Ovary (tissue), 9 donors: ENCODE data around the gene VPREB1. TPM values are rescaled to one million over a fixed set of nuclear protein-coding genes. Genes with fewer than 3 reads are reported as not detected.
"Not testable (repeated sequence)": the region's sequence is repeated elsewhere in the genome, so short reads cannot be mapped to it uniquely, and the experiment has no call there.

Experiments
- DNase-seq, 5 donors: peaks; one replicate each; pipeline ENCODE4 v3.0.0-alpha.2; 2019 to 2020
- H3K27ac ChIP-seq, 2 donors: fragments of 200-600 bp; one replicate each; pipeline versions ENCODE4 v1.5.1 to v1.8.0; 2019 to 2022
- H3K27me3 ChIP-seq: fragments of 200-600 bp; one replicate; pipeline ENCODE4 v1.8.0; 2022
- H3K36me3 ChIP-seq: fragments of 200-600 bp; sonication (generic); one replicate; pipeline ENCODE4 v1.5.1; 2019
- H3K4me1 ChIP-seq: one replicate; pipeline ENCODE4 v1.8.1; 2013; ENCODE audit warnings: mild to moderate bottlenecking, moderate library complexity; ENCODE audit not compliant: insufficient read depth
- H3K4me3 ChIP-seq: fragments of 200-600 bp; sonication (generic); one replicate; pipeline ENCODE4 v1.5.1; 2017
- H3K9me3 ChIP-seq, 2 donors: fragments of 200-600 bp in 1 of 2; sonication (generic) in 1 of 2; one replicate each; pipeline versions ENCODE4 v1.5.1 to v1.8.1; 2013 to 2019; ENCODE audit warnings: mild to moderate bottlenecking in 1 of 2, moderate library complexity in 1 of 2
- EP300 ChIP-seq: sonication (generic); formaldehyde crosslinking; IDR thresholded peaks from one replicate; pipeline ENCODE4 v1.6.1; 2017; ENCODE audit warnings: antibody characterized with exemption
- POLR2A ChIP-seq: fragments of 450-650 bp; IDR thresholded peaks from one replicate; pipeline ENCODE4 v1.6.1; 2017; ENCODE audit warnings: antibody characterized with exemption, mild to moderate bottlenecking, moderate library complexity
- WGBS, 3 donors: extraction: QIAGEN DNeasy Blood & Tissue Kit in 1 of 3; methylation state at CpG; one replicate each; pipeline versions ENCODE4 v1.1.5 to v1.1.7; 2013 to 2017; 5-methylcytosine and 5-hydroxymethylcytosine counted together
- intact Hi-C, 4 donors: fragments of 100-400 bp; cut with DNase I; formaldehyde crosslinking; loops; one replicate each; pipeline versions ENCODE4 v1.11.0 to v1.15.1; 2022 to 2023
- polyA plus RNA-seq, 2 donors: library from polyadenylated mRNA; stranded (reverse); fragments of 200-250 nt in 1 of 2; fragments of 350-450 nt in 1 of 2; fragmentation: Illumina TruSeq in 1 of 2; extraction: RNeasy Lipid Tissue Mini Kit (QIAGEN cat#74804) in 1 of 2; gene quantifications; one replicate each; pipeline ENCODE4 v1.2.3, GENCODE V29; 2013 to 2014
- total RNA-seq, 7 donors: library from RNA; depleted of rRNA in 2 of 7; stranded (reverse); fragments of >200 nt in 2 of 7; fragmentation: NEBNext Ultra II Directional in 3 of 7; extraction: Animal tissue kit (Norgen Biotek cat#: 25700) in 3 of 7; gene quantifications; one replicate each; pipeline versions ENCODE4 v1.1.0 to v1.2.4, GENCODE V29; 2016 to 2023
- TF ChIP-seq, protein P1 (sequence below), 3 donors: fragments of 450-650 bp in 2 of 3; fragments of 200-600 bp in 1 of 3; IDR thresholded peaks; one replicate each; pipeline versions ENCODE4 v1.5.1 to v1.8.0; 2016 to 2022; ENCODE audit warnings: antibody characterized with exemption in 3 of 3, mild to moderate bottlenecking in 1 of 3
- donor health status: DM: no; HTN: no; CAD: no; lungs with moderate emphysema.
- donor health status: DM: no; HTN: no; CAD: no.
- donor health status: Bipolar disorder and iron deficiency.
- donor health status: DM: yes; HTN: yes; CAD: no.
- donor health status: DM: no; HTN: no; CAD: no.
- donor health status: DM: yes; HTN: yes; CAD: no.

Gene VPREB1
- total and polyA plus RNA-seq, 9 donors = not detected

DNA sequence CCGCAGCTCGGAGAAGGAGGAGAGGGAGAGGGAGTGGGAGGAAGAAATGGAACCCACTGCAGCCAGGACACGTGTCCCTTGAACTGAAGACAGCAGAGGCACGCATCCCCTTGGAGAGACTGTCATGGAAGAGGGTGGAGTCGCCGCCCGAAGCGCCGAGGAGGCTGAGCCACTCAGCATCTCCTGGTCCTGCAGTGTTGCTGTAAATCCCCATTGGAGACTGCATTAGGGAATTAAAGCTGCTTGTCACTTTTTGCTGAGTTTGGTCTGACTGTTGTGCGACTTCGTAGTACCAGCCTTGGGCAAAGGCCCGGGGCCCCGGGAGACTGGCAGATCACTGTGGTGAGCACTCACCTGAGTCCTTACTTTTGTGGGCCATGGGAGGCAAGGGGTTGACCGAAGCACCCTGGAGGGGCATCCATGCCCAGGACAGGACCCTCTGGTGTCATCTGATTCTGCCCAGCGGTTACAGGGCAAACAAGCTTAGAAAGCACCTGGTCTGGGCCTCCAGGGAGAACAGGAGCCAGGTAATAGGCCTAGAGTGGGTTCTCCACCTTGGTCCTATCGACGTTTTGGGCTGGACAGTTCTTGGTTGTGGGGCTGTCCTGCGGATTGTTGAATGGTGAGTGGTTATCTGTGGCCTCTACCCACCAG is 797 bp downstream of the VPREB1 start:
- H3K36me3 ChIP-seq = no peaks in the 10 kb centered on the region
- no peaks in the 10 kb centered on the region for H3K4me1 ChIP-seq
- no peaks in the 10 kb centered on the region for H3K27me3 ChIP-seq
- no peak overlapping the region for H3K27ac ChIP-seq
- no peaks in the 10 kb centered on the region for H3K9me3 ChIP-seq
- TF ChIP-seq, protein P1, sequence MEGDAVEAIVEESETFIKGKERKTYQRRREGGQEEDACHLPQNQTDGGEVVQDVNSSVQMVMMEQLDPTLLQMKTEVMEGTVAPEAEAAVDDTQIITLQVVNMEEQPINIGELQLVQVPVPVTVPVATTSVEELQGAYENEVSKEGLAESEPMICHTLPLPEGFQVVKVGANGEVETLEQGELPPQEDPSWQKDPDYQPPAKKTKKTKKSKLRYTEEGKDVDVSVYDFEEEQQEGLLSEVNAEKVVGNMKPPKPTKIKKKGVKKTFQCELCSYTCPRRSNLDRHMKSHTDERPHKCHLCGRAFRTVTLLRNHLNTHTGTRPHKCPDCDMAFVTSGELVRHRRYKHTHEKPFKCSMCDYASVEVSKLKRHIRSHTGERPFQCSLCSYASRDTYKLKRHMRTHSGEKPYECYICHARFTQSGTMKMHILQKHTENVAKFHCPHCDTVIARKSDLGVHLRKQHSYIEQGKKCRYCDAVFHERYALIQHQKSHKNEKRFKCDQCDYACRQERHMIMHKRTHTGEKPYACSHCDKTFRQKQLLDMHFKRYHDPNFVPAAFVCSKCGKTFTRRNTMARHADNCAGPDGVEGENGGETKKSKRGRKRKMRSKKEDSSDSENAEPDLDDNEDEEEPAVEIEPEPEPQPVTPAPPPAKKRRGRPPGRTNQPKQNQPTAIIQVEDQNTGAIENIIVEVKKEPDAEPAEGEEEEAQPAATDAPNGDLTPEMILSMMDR (IDR thresholded peaks at IDR 0.05) = no peak
- TF ChIP-seq POLR2A = no peak
- no peak for TF ChIP-seq EP300
- no peak overlapping the region for H3K4me3 ChIP-seq
- DNase-seq = no peak
- intact Hi-C loops = no loop called here
- 74 to 78% (median 75%) methylated on average over 18 of the region's 18 CpGs for WGBS, 3 donors

DNA sequence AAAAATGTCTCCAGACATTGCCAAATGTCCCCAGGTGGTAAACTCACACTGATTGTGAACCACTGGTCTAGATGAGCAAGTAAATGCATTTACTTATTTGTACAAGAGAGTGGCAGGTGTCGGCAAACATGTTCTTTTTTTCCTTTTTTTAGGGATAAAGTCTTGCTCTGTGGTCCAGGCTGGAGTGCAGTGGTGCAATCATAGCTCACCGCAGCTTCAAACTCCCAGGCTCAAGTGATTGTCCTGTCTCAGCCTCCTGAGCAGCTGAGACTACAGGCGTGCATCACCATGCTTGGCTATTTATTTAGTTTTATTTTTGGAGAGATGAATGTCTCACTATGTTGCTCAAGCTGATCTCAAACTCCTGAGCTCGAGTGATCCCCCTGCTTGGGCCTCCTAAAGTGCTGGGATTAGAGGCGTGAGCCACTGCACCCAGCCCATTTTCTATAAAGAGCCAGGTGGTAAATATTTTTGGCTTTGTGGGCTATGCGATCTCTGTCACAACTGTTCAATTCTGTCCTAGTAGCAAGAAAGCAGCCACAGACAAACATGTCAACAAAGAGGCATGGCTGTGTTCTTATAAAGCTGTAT is 1.4 kb downstream of the VPREB1 start:
- Histone ChIP-seq H3K4me3 (no peak overlapping the region), H3K27me3 (no peaks in the 10 kb centered on the region), H3K36me3 (no peaks in the 10 kb centered on the region), H3K4me1 (no peaks in the 10 kb centered on the region), H3K27ac (no peak overlapping the region), H3K9me3 (no peaks in the 10 kb centered on the region)
- TF ChIP-seq EP300 = no peak
- no peak for TF ChIP-seq POLR2A
- 62 to 72% (median 63%) methylated on average over 6 of the region's 6 CpGs for WGBS, 3 donors
- no peak for DNase-seq
- intact Hi-C loops = no loop called here

DNA sequence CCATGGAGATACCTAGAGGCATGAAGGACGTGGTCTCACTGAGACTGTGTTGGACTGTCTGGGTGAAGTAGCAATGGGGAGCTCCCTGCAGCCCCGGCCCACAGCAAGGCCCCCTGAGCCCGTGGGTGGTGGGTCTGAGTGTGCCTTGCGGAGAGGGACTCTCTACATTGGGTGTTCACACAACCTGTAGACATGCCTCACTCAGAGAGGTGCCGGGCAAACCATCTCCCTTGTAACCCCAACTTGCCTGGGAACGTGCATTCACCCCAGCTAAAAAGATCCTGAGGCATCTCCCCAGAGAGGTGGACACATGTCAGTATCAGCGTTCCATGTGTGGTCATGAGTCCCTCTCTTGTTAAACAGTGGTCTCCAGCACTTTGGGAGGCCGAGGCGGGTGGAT is 2.1 kb downstream of the VPREB1 start:
- H3K27me3 ChIP-seq = no peaks in the 10 kb centered on the region
- intact Hi-C loops = no loop called here
- H3K36me3 ChIP-seq = no peaks in the 10 kb centered on the region

DNA sequence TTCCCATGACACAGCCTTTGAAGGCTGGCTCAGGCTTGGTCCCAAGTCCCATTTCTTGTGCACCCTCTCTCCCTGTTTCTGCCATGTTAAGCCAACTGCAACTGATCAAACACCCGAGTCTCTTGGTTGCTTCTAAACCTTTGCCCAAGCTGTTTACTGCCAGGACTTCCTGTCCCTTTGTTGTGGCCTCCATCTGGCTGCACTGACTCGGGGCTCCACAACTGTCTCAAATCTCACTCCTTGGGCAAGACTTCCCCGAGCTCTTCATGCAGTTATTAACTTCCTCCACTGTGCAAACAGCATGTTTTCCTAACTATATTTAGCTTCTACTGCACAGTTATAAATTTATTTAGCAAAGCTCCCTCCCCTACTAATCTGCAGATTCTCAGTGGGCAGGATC is 4.3 kb downstream of the VPREB1 start:
- no peak for DNase-seq
- H3K27ac ChIP-seq = no peak overlapping the region
- intact Hi-C loops = no loop called here
- no peaks in the 10 kb centered on the region for H3K36me3 ChIP-seq
- no peaks in the 10 kb centered on the region for H3K4me1 ChIP-seq
- H3K27me3 ChIP-seq = no peaks in the 10 kb centered on the region
- no peaks in the 10 kb centered on the region for H3K9me3 ChIP-seq
- H3K4me3 ChIP-seq = no peak overlapping the region
- 16 to 36% (median 29%) methylated on average over 3 of the region's 3 CpGs for WGBS, 3 donors
- TF ChIP-seq POLR2A (no peak), EP300 (no peak)
- TF ChIP-seq, protein P1 (IDR thresholded peaks at IDR 0.05) = no peak

More for the DNA sequence above, 2.1 kb downstream of the VPREB1 start:
- WGBS, 3 donors = 60 to 85% (median 68%) methylated on average over 9 of the region's 9 CpGs
- no peaks in the 10 kb centered on the region for H3K4me1 ChIP-seq
- H3K27ac ChIP-seq = no peak overlapping the region
- TF ChIP-seq EP300 = no peak
- TF ChIP-seq, protein P1 (IDR thresholded peaks at IDR 0.05) = no peak
- TF ChIP-seq POLR2A = no peak
- no peak overlapping the region for H3K4me3 ChIP-seq
- no peaks in the 10 kb centered on the region for H3K9me3 ChIP-seq
- no peak for DNase-seq

DNA sequence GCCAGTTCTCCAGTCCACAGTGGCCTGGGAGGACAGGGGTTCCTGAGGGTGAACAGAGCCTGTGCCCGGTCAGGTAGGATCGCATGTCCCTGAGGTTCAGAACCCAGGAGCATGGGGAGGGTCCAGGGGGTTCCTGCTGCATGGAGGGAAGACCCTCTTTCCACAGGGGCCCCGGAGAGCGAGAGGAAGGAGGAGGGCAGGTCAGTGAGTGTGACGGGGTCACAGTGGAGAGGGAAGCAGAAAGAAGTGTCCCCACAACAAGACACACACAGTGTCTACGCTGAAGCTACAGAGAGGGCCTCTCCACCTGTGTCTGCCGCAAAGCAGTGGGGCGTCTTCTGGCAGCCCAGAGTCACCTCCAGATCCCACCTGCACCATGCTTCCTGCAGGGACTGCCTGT is 6.1 kb downstream of the VPREB1 start:
- H3K4me1 ChIP-seq, H3K4me3 ChIP-seq, H3K27ac ChIP-seq, H3K27me3 ChIP-seq, intact Hi-C loops, H3K9me3 ChIP-seq, DNase-seq, H3K36me3 ChIP-seq: not testable (repeated sequence)
- 81 to 85% (median 82%) methylated on average over 8 of the region's 8 CpGs for WGBS, 3 donors

DNA sequence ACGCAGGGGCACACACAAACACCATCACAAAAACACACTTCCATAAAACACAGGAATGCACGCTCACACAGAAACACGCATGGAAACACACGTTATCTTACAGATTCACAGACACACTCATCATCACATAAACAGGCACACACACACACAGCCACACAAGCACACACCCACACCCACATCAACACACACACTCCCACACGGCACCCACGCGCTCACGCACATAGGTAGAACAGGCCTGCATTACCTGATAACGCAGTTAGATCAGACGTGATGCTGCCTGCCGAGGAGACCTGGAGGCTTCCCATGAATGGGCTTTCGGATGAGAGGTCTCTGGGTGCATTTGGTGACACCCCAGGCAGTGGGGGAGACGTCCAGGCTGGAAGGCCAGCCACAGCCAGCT is 11.5 kb downstream of the VPREB1 start:
- intact Hi-C loops = not testable (repeated sequence)
- WGBS, 3 donors = 79 to 82% (median 81%) methylated on average over 13 of the region's 13 CpGs

DNA sequence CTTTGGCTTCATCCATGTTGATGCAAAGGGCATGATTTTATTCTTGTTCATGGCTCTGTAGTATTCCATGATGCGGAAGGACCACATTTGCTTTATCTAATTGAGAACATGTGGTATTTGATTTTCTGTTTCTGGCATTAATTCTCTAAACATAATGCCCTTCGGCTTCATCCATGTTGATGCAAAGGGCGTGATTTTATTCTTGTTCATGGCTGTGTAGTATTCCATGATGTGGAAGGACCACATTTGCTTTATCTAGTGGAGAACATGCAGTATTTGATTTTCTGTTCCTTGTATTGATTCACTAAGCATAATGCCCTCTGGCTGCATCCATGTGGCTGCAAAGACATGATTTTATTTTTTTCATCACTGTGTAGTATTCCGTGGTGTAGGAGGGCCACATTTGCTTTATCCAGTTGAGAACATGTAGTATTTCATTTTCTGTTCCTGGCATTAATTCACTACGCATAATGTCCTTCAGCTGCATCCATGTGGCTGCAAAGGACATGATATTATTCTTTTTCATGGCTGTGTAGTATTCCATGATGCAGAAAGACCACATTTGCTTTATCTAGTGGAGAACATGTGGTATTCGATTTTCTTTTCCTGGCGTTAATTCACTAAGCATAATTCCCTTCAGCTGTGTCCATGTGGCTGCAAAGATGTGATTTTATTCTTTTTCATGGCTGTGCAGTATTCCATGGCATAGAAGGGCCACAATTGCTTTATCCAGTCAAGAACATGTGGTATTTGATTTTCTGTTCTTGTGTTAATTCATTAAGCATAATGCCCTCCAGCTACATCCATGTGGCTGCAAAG is 14.2 kb downstream of the VPREB1 start:
- H3K9me3 ChIP-seq, intact Hi-C loops, H3K4me1 ChIP-seq, H3K4me3 ChIP-seq, H3K36me3 ChIP-seq, H3K27me3 ChIP-seq, H3K27ac ChIP-seq, DNase-seq: not testable (repeated sequence)
- WGBS, 3 donors = 77 to 91% (median 83%) methylated on average over 7 of the region's 7 CpGs

More for the DNA sequence above, 11.5 kb downstream of the VPREB1 start:
- not testable (repeated sequence) for H3K9me3 ChIP-seq, DNase-seq, H3K4me1 ChIP-seq, H3K36me3 ChIP-seq, H3K27me3 ChIP-seq, H3K27ac ChIP-seq, H3K4me3 ChIP-seq

DNA sequence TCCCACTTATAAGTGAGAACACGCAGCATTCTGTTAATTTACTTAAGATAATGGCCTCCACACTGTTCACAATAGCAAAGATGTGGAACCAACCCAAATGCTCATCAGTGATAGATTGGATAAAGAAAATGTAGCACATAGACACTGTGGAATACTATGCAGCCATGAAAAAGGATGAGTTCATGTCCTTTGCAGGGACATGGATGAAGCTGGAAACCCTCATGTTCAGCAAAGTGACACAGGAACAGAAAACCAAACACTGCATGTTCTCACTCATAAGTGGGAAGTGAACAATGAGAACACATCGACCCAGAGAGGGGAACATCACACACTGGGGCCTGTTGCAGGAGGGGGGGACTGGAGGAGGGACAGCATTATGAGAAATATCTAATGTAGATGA is 15.6 kb downstream of the VPREB1 start:
- H3K4me3 ChIP-seq, H3K27ac ChIP-seq, H3K27me3 ChIP-seq, H3K9me3 ChIP-seq, H3K4me1 ChIP-seq, DNase-seq, H3K36me3 ChIP-seq, intact Hi-C loops: not testable (repeated sequence)
- 94 to 96% (median 95%) methylated on average over 2 of the region's 2 CpGs for WGBS, 3 donors
